ENCODE data around the gene INO80. TPM values are rescaled to one million over a fixed set of nuclear protein-coding genes. Genes with fewer than 3 reads are reported as not detected.

Gene INO80
- total RNA-seq, 2 donors from 2014 or later = 14.0 to 34.3 TPM

- 91 to 97% methylated on average over 7 of the region's 7 CpGs for WGBS, 2 donors
- ATAC-seq = no peak
- Histone ChIP-seq H3K36me3 (replicated peaks in 1 of 2; ENCODE audit: insufficient read depth in 1 of 2, low read depth in 2 of 2) (peaks cover 0 to 41% of the 10 kb centered on the region in 2 donors), H3K4me1 (no peaks in the 10 kb centered on the region), H3K9me3 (no peaks in the 10 kb centered on the region), H3K4me3 (no peak overlapping the region), H3K27ac (no peak overlapping the region), H3K27me3 (no peaks in the 10 kb centered on the region)
- TF ChIP-seq POLR2A (IDR thresholded peaks at IDR 0.05) = no peak
- no peak for TF ChIP-seq CTCF (IDR thresholded peaks at IDR 0.05)
- intact Hi-C loops (cut with DNase I) = no loop called here
- DNase-seq = no peak
These were observed 38.0 kb downstream of the INO80 start for GRCh38 chr15:41078125-41078524.

- Histone ChIP-seq H3K9me3 (no peaks in the 10 kb centered on the region), H3K27me3 (no peaks in the 10 kb centered on the region), H3K4me1 (no peaks in the 10 kb centered on the region), H3K27ac (no peak overlapping the region), H3K4me3 (no peak overlapping the region), H3K36me3 (replicated peaks in 1 of 2; ENCODE audit: insufficient read depth in 1 of 2, low read depth in 2 of 2) (peaks cover 5 to 31% of the 10 kb centered on the region in 2 donors)
- 89 to 96% methylated on average over 3 of the region's 3 CpGs for WGBS, 2 donors
- intact Hi-C loops (cut with DNase I) = no loop called here
- ATAC-seq (no peak), DNase-seq (no peak)
- TF ChIP-seq CTCF (IDR thresholded peaks at IDR 0.05) = no peak
- no peak for TF ChIP-seq POLR2A (IDR thresholded peaks at IDR 0.05)
These were observed 43.1 kb downstream of the INO80 start for GRCh38 chr15:41073028-41073427.

GRCh38 chr15:41072013-41072412 lies 44.1 kb downstream of the INO80 start:
- H3K27me3 ChIP-seq = no peaks in the 10 kb centered on the region
- peaks cover 6 to 30% of the 10 kb centered on the region in 2 donors for H3K36me3 ChIP-seq (replicated peaks in 1 of 2; ENCODE audit: insufficient read depth in 1 of 2, low read depth in 2 of 2)
- no peaks in the 10 kb centered on the region for H3K4me1 ChIP-seq
- DNase-seq (no peak), ATAC-seq (no peak)
- WGBS, 2 donors = 96 to 98% methylated on average over 3 of the region's 3 CpGs
- intact Hi-C loops (cut with DNase I) = no loop called here
- TF ChIP-seq POLR2A (IDR thresholded peaks at IDR 0.05) = no peak
- TF ChIP-seq CTCF (IDR thresholded peaks at IDR 0.05) = no peak
- H3K4me3 ChIP-seq = no peak overlapping the region
- H3K27ac ChIP-seq = no peak overlapping the region
- no peaks in the 10 kb centered on the region for H3K9me3 ChIP-seq

- TF ChIP-seq CTCF (IDR thresholded peaks at IDR 0.05) (no peak), POLR2A (IDR thresholded peaks at IDR 0.05) (no peak)
- Histone ChIP-seq H3K4me3 (no peak overlapping the region), H3K36me3 (replicated peaks in 1 of 2; ENCODE audit: insufficient read depth in 1 of 2, low read depth in 2 of 2) (peaks cover 6 to 23% of the 10 kb centered on the region in 2 donors), H3K27me3 (no peaks in the 10 kb centered on the region), H3K9me3 (no peaks in the 10 kb centered on the region), H3K27ac (no peak overlapping the region), H3K4me1 (no peaks in the 10 kb centered on the region)
- DNase-seq (no peak), ATAC-seq (no peak)
- WGBS, 2 donors = 83 to 93% methylated on average over 7 of the region's 7 CpGs
- intact Hi-C loops (cut with DNase I) = no loop called here
These were observed 49.6 kb downstream of the INO80 start for GRCh38 chr15:41066516-41066915.

- Histone ChIP-seq H3K4me1 (no peaks in the 10 kb centered on the region), H3K27me3 (no peaks in the 10 kb centered on the region), H3K27ac (no peak overlapping the region), H3K36me3 (replicated peaks in 1 of 2; ENCODE audit: insufficient read depth in 1 of 2, low read depth in 2 of 2) (peaks cover 0 to 27% of the 10 kb centered on the region in 2 donors), H3K9me3 (no peaks in the 10 kb centered on the region), H3K4me3 (no peak overlapping the region)
- DNase-seq (no peak), ATAC-seq (no peak)
- 93 to 95% methylated on average over 2 of the region's 2 CpGs for WGBS, 2 donors
- intact Hi-C loops (cut with DNase I) = no loop called here
- no peak for TF ChIP-seq POLR2A (IDR thresholded peaks at IDR 0.05)
- TF ChIP-seq CTCF (IDR thresholded peaks at IDR 0.05) = no peak
These were observed 54.4 kb downstream of the INO80 start for GRCh38 chr15:41061667-41062066.
